Gastrocnemius medialis (tissue), 4 donors: ENCODE results near the gene THAP11. TPM values are rescaled to one million over a fixed set of nuclear protein-coding genes. Genes with fewer than 3 reads are reported as not detected.

ENCODE experiments used
- ATAC-seq, 2 donors: fragments of 150-250 bp; one replicate each; pipeline ENCODE4 v1.9.1; 2016
- DNase-seq, 2 donors: peaks; one replicate each; pipeline ENCODE4 v3.0.0-alpha.2; 2019
- H3K27ac ChIP-seq, 4 donors: fragments of 200-600 bp; sonication (generic); 1 replicate in 1 of 4; 2 replicates in 3 of 4; pipeline ENCODE4 v1.5.1; 2016 to 2018; ENCODE audit warnings: mild to moderate bottlenecking in 2 of 4, moderate library complexity in 1 of 4
- H3K27me3 ChIP-seq, 3 donors: fragments of 200-600 bp; sonication (generic) in 2 of 3; 1 replicate in 1 of 3; 2 replicates in 2 of 3; pipeline versions ENCODE4 v1.5.1 to v1.6.0; 2016 to 2019; ENCODE audit warnings: mild to moderate bottlenecking in 1 of 3, moderate library complexity in 1 of 3
- H3K36me3 ChIP-seq, 2 donors: fragments of 200-600 bp; sonication (generic) in 1 of 2; one replicate each; pipeline ENCODE4 v1.5.1; 2017 to 2018
- H3K4me1 ChIP-seq, 2 donors: fragments of 200-600 bp; sonication (generic) in 1 of 2; one replicate each; pipeline ENCODE4 v1.5.1; 2016 to 2017; ENCODE audit warnings: mild to moderate bottlenecking in 2 of 2
- H3K4me3 ChIP-seq, 4 donors: fragments of 200-600 bp; sonication (generic) in 3 of 4; 1 replicate in 1 of 4; 2 replicates in 3 of 4; pipeline ENCODE4 v1.5.1; 2016 to 2019; ENCODE audit warnings: mild to moderate bottlenecking in 2 of 4
- H3K9me3 ChIP-seq, 3 donors: fragments of 200-600 bp; sonication (generic) in 2 of 3; 1 replicate in 1 of 3; 2 replicates in 2 of 3; pipeline ENCODE4 v1.5.1; 2016 to 2019
- CTCF ChIP-seq, 5 experiments: fragments of 450-650 bp in 3 of 5; fragments of 200-600 bp in 2 of 5; sonication (generic) in 2 of 5; IDR thresholded peaks in 4 of 5; conservative IDR thresholded peaks in 1 of 5; 1 replicate in 4 of 5; 2 replicates in 1 of 5; pipeline ENCODE4 v1.5.1; 2016 to 2019; ENCODE audit warnings: antibody characterized with exemption in 5 of 5, mild to moderate bottlenecking in 3 of 5, moderate library complexity in 3 of 5
- POLR2A ChIP-seq, 2 donors: fragments of 450-650 bp; IDR thresholded peaks; one replicate each; pipeline ENCODE4 v1.6.1; 2017; ENCODE audit warnings: antibody characterized with exemption in 2 of 2, mild to moderate bottlenecking in 2 of 2, moderate library complexity in 2 of 2
- in situ Hi-C, 4 donors: fragments of 200-750 bp; cut with MboI; loops; one replicate each; pipeline versions ENCODE4 v1.15.0 to v1.8.0; 2017; ENCODE audit warnings: low sequenced_read_pairs in 4 of 4
- intact Hi-C: fragments of 100-400 bp; cut with DNase I; formaldehyde crosslinking; loops from one replicate; pipeline ENCODE4 v1.15.1; 2023; ENCODE audit warnings: low total_unique reads
- total RNA-seq, 4 donors: library from RNA; depleted of rRNA; stranded (reverse); fragments of >200 nt; gene quantifications; one replicate each; pipeline versions ENCODE4 v1.1.0 to v1.2.3, GENCODE V29; 2016

THAP11 gene
- total RNA-seq, 4 donors from 2014 or later, result 61.9 to 120 (median 102) TPM

- Histone ChIP-seq H3K36me3 (no peaks in the 10 kb centered on the region), H3K27me3 (no peaks in the 10 kb centered on the region), H3K9me3 (no peaks in the 10 kb centered on the region), H3K27ac (peak within 1 kb of the TSS; percentile 90 to 100 (median 96)), H3K4me3 (peak within 1 kb of the TSS; percentile 87 to 99 (median 91)), H3K4me1 (peaks cover 44 to 50% of the 10 kb centered on the region in 2 donors)
- intact Hi-C loops (loop anchor here (1.0 kb wide), 2 partner anchors 24 to 94 kb away; no protein-coding TSS in a partner anchor), in situ Hi-C loops (no loop called here)
- TF ChIP-seq POLR2A (IDR thresholded peaks at IDR 0.05), result peak; percentile 98
- TF ChIP-seq CTCF (IDR thresholded peaks at IDR 0.05 in 4 of 5, conservative IDR thresholded peaks at IDR 0.05 in 1 of 5), result peak in 2 of 5 experiments; percentile 20 to 24
- DNase-seq (peak; percentile 95 to 97), ATAC-seq (peak; percentile 93 to 95)
Observed at GRCh38 chr16:67892899-67893742, 51.0 kb downstream of the THAP11 start, which contains the start of gene PSKH1. Gene PSKH1 (plus strand): TSS chr16:67893254. CDS start chr16:67908750, 15,496 bp downstream.

Other genes starting within 250 kb of the THAP11 start
- gene CARMIL2, start 197.2 kb upstream of the THAP11 start, total RNA-seq, result 1 to 10 TPM in 1 of 4 donors, under 1 TPM in 1, not detected in 2; 0.10 to 1.1 TPM
- gene ACD, start 182.1 kb upstream of the THAP11 start, total RNA-seq, result 10 to 100 TPM in 3 of 4 donors, 1 to 10 TPM in 1; 9.9 to 12.8 (median 11.1) TPM
- 10 to 100 TPM in 3 of 4 donors, 1 to 10 TPM in 1; 2.7 to 17.3 (median 12.5) TPM for gene PARD6A, start 181.4 kb upstream of the THAP11 start, total RNA-seq
- gene ENKD1, start 175.6 kb upstream of the THAP11 start, total RNA-seq, result 10 to 100 TPM in 3 of 4 donors, 1 to 10 TPM in 1; 8.1 to 14.2 (median 11.2) TPM
- 1 to 10 TPM; 5.1 to 8.5 (median 7.3) TPM for gene C16orf86, start 175.5 kb upstream of the THAP11 start, total RNA-seq
- gene GFOD2, start 123.0 kb upstream of the THAP11 start, total RNA-seq, result 10 to 100 TPM in 3 of 4 donors, 1 to 10 TPM in 1; 8.9 to 15.4 (median 11.6) TPM
- gene RANBP10, start 35.8 kb upstream of the THAP11 start, total RNA-seq, result 10 to 100 TPM; 12.6 to 46.6 (median 14.8) TPM
- gene TSNAXIP1, start 35.4 kb upstream of the THAP11 start, total RNA-seq, result 10 to 100 TPM in 1 of 4 donors, under 1 TPM in 2, not detected in 1; 0.27 to 11.0 (median 0.56) TPM
- gene NUTF2, start 4.6 kb downstream of the THAP11 start, total RNA-seq, result 100 to 1,000 TPM in 3 of 4 donors, 10 to 100 TPM in 1; 60.1 to 210 (median 114) TPM
- gene CENPT, start 5.4 kb downstream of the THAP11 start, total RNA-seq, result 10 to 100 TPM; 14.9 to 41.2 (median 20.0) TPM
- gene EDC4, start 30.7 kb downstream of the THAP11 start, total RNA-seq, result 10 to 100 TPM; 27.5 to 58.9 (median 48.5) TPM
- 1 to 10 TPM in 2 of 4 donors, under 1 TPM in 1, not detected in 1; 0.87 to 2.8 (median 1.1) TPM for gene NRN1L, start 42.6 kb downstream of the THAP11 start, total RNA-seq
- gene PSKH1, start 50.9 kb downstream of the THAP11 start, total RNA-seq, result 10 to 100 TPM in 1 of 4 donors, 1 to 10 TPM in 3; 4.1 to 12.7 (median 6.9) TPM
- under 1 TPM in 1 of 4 donors, not detected in 3; 0.27 TPM for gene CTRL, start 89.5 kb downstream of the THAP11 start, total RNA-seq
- gene PSMB10, start 94.5 kb downstream of the THAP11 start, total RNA-seq, result 10 to 100 TPM; 18.3 to 41.4 (median 23.9) TPM
- gene LCAT, start 101.8 kb downstream of the THAP11 start, total RNA-seq, result 10 to 100 TPM in 1 of 4 donors, 1 to 10 TPM in 3; 2.5 to 18.7 (median 3.5) TPM
- gene SLC12A4, start 126.3 kb downstream of the THAP11 start, total RNA-seq, result 10 to 100 TPM; 10.4 to 30.8 (median 15.8) TPM
- not detected for gene DPEP3, start 138.2 kb downstream of the THAP11 start, total RNA-seq
- gene DPEP2, start 157.2 kb downstream of the THAP11 start, total RNA-seq, result under 1 TPM in 2 of 4 donors, not detected in 2; 0.26 to 0.38 TPM
- not detected for gene DPEP2NB, start 173.6 kb downstream of the THAP11 start, total RNA-seq
- 10 to 100 TPM in 2 of 4 donors, 1 to 10 TPM in 2; 6.2 to 16.1 (median 10.4) TPM for gene DDX28, start 180.9 kb downstream of the THAP11 start, total RNA-seq
- gene DUS2, start 181.0 kb downstream of the THAP11 start, total RNA-seq, result 1 to 10 TPM; 4.5 to 9.6 (median 7.1) TPM
- 10 to 100 TPM; 47.9 to 72.7 (median 70.7) TPM for gene NFATC3, start 243.1 kb downstream of the THAP11 start, total RNA-seq